Hematopoietic multipotent progenitor cell treated with erythropoietin and hydrocortisone succinate and interleukin-3 and kit ligand, for 4 days (in vitro differentiated cells): ENCODE results near the gene DLX6.
A peak's percentile ranks its signal among the peaks of the same experiment; 100 is the strongest.

Experiments used
- DNase-seq: peaks from one replicate; pipeline ENCODE4 v3.0.0-alpha.2; 2015

DLX6 gene

DNA sequence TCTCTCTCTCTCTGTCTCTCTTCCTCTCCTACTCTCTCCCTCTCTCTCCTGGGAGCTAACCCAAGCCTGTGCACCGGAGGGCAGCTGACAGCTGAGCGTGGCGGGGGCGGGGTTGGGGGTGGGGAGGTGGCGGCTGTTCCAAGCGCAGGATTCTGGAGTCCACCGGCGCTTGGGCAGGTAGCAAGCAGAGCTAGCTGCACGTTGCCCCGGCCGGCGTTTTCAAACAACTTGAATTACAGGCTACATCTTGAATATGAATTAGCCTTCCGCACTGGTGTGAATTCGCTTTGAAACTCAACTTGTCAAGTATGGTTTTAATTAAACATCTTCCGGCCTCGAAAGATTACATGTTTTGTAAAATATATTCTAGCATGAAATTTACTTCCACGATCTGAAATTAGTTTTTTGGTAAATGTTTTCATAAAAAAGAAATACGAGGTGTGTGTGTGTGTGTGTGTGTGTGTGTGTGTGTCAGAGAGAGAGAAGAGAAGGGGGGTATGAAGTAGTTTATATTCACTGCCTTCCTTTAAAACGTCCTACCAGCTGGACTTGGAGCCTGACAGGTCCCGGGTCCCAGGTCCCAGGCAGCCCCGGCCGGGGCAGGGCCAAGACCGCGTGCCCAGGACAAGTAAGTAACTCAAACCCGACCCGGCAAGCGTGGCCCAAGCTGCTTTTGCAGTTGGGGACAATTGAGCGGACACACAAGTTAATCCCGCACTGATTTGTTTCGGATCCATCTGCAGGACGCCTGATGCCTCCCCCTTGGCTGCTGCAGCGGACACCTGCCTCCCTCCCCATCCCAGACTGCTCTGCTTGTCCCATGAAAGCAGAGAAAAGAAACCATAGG, 9.0 kb upstream of the DLX6 start:
- no peak for DNase-seq

DNA sequence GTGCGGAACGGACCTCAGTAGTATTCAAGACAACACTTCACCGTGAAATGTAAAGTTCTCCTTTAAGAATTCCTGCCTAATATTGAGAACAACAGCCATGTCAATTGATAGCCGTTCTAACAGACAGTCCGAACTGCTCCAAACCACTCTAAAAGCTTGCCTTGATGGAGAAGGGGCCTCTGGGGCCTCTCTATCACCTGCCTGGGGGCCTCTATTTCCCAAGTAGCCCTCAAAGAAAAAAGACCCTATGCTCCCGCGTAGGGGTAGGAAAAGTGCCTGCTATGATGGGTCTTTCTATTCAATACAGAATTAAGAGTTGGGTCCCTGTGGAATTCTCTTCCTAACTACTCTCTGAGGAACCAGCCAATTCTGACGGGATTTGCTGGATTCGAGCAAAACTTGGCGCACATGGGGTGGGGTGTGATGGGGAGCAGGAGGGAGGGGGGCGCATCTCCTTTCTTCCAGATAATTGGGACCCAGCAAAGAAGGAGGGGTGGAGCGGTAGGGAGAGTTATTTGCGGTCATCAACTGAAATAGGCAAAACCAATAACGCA, 8.3 kb upstream of the DLX6 start:
- DNase-seq, result no peak

DNA sequence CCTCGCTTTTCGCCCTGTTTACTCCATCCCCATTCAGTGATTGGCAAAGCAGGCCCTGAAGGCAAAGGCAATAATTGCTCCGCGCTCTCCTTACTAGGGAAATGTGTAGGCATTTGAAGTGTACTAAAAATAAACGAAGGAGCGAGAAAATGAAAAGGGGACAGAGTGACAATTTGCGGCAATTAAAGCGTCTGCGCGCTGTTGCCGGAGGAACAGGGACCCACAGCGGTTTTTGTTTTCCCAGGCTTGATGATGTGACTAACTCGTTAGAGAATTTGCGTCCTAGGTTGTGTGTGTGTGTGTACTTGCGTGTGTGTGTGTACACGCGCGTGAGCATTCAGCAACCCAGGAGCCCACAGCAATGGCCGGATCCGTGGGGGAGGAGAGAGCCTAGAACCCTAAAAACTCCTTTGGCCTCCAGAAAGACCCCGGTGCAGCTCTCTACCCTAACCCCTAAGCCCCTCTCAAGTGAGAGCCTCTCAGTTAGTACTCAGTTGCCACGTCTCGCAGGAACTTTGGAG, 7.8 kb upstream of the DLX6 start:
- no peak for DNase-seq

DNA sequence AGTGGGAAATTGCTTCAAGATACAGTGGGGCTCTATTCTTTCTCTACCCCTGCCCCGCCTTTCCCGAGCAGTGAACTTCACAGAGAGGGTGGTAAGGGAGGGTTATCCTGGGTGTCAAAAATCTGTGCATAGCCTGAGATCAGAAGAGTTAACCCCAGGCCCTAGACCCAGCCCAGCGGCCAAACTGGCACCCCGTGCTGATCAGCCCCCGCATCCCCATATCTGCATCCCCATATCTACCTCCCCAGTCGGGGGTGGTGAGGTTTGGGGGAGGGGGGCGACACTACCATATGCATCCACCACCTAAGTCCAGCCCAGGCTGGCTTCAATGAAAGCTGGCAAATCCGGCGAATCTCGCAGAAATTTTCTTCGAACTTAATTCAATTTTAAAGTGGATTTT, 7.0 kb upstream of the DLX6 start:
- no peak for DNase-seq

DNA sequence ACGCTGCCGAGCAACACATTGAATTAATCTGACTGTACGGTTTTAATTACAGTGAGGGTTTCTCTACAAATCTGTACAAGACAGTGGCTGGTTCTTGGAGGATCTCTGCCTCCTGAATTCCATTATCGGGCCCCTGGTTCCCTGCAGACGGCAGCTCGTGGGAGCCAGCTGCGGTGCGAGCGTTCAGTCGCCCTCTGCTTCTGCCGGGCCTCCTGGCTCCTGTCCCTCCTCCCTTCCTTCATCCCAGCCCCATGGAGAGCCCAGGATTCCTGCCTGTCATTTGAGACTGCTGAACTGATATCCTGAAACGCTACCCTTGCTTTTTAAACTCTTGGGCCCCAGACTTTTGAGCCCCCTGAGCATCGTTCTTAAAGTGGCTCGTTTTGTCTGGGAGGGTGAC, 6.6 kb upstream of the DLX6 start:
- DNase-seq, result no peak

DNA sequence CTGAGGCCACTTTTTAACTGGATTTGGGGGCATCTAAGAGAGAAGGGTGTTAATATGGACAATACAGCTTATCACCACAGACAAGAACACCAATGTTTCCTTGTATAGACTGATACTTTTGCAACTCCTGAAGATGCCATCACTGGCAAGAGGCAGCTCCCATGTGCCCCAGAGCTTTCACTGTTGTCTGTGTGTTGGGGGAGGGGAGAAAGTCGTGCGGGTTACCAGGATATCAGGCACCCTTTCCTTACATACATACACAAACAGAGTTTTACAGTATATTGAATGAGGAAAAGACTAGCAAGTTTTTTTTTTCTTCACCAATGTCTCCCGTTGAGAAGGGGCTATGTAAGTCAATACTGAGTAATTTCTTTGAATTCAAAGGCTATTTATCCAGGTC, 4.1 kb upstream of the DLX6 start:
- DNase-seq, result no peak

DNA sequence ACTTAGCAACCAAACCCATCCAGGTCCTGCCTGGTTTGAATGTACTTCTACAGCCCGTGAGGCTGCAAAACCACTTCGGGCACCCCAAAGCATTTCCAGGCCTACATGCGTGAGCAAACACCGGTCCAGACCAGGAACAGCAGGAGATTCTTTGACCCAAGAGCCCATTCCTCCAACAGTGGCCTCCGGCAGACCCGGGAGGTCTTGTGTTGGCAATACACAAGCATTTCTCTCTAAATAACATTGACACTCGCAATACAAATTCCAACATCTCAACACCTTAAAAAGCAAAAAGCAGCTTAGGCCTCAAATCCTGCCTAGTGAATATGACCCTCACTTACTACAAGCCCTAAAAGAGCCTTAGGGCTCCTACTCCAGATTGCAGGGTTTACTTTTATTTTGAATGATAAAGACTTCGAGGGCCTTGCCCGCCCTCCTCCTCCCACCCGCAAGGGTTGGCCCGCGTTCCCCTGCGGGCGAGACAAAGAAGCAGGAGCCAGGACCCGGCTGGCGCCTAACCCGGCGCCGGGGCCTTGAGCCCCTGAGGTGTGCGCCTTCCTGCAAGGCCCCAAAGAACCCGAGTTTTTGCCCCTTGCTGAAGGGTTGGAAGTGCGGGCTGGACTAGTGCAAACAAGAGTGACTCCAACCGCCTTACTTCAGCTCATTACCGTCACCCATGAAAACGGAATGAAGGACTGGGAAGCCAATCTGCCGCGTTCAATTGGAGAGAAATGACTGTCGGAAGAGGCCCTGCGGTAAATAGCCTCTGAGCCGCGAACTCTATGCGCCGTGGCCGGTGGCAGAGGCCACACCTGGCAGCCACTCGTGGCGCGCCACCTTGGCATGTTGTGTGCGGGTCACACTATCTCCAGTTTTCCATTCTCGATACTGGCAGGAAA, 3.4 kb upstream of the DLX6 start:
- DNase-seq, result no peak

DNA sequence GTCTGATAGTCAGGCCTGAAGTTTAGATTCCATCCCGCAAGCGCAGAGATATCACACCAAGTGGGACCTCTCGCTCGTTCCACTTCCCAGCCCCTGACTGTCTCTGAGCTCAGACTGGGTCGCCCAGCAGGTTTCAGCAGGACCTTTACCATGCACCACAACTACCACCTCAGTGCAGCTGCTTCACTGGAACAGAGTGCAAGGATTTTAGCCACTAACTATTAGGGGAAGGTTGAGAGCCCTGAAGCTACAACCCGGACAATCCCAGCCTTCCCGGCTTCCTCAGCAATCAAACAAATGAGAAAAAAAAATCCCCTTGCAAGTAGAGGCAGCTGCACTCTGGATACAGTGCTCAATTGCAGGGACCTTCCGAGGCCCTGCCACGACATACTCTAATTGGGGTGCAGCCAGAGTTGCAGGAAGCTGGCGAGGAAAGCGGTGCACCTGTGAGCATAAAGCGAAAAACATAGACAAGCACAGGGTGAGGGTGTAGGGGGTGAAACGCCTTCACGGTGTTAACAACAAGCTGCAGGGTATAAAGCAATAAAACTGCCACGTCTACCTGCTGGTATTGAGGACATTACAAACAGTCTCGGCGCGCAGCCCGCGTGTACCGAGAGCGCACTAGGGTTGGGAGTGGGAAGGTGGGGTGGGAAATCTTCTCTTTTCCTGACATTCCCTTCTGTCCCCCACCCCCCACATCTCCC, 2.6 kb upstream of the DLX6 start:
- no peak for DNase-seq

DNA sequence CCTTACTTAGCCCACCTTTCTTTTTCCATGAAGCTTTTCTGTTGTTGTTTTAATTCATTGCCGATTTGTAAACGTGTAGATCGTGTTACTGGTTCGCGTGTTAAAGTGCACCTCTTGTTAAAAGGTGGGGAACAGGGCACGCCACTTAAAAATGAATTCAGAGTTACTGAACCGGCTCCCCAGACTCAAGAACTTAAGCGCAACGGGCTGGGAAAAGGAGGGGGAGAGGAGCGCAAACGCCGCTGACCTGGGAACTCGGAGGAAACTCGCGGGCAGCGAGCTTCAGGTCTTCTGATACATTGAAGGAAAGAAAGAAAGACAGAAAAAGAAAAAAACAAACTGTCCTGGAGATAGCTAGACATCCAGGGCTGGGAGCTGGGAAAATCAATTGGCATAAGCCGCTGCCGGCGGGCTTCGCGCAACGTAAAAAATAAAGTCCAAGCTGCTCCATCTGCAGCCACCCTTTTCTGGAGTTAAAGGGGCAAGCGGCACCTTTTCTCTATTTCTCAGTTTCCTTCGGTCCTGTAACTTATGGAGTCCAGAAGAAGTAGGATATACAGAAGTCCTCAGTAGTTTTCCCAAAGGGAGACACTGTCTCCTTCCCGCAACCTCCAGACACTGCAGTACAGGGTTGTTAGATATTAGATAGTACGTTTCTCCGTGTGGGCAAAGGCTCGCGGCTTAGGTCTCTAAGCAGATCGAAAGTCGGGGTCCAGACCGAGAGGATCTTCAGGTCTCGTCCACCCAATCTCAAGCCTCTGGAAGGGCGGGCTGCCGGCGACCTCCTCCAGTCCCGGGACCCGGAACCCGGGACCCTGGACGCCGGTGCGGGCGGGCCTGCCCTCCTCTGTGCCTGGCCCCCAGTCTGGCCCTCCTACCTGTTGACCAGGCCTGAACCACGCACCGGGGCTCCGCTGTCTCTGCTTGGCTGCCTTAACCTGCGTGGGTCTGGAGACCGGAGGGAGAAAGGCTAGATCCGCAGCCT, 1.8 kb upstream of the DLX6 start:
- DNase-seq, result no peak

DNA sequence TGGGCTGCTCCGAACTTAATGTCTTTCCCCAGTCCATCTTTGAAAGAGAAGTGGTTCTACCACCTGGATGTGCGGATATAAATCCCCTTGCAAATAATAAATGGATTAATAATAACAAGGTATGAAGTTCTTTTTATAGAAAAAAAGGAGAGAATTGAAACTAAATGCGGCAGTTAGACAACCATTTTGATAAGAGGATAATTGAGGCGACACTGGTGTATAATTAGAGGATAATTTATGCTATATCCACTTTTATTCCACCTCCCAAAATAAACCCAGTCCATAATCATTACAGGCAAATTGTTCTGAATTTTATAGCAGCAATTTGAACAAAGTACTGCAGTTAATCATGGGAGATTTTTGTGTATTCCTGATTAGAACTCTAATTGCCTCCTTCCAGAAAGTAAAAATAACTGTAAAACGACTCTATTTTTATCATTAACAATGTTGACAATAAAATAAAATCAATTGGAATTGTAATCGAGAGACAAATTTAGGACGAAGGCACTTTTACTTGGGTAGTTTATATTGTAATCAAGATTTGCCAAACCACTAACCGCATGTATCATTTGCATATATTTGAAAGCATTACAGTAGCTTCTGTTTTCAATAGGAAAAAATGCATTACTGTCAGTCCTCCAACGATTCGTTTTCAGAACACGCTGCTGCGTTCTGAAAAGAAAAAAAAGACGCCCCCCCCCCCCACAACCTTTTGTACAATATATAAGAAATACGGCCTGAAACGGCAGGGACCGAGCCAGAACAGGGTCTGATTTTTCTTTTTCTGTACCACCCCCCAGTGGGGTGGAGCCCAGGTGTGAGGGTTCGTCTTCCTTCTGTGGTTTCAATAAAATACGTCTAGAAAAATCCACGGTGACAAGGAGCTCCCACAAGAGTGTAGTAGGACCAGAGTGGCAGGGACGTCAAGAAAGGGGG, 838 bp upstream of the DLX6 start:
- DNase-seq, result no peak

DNA sequence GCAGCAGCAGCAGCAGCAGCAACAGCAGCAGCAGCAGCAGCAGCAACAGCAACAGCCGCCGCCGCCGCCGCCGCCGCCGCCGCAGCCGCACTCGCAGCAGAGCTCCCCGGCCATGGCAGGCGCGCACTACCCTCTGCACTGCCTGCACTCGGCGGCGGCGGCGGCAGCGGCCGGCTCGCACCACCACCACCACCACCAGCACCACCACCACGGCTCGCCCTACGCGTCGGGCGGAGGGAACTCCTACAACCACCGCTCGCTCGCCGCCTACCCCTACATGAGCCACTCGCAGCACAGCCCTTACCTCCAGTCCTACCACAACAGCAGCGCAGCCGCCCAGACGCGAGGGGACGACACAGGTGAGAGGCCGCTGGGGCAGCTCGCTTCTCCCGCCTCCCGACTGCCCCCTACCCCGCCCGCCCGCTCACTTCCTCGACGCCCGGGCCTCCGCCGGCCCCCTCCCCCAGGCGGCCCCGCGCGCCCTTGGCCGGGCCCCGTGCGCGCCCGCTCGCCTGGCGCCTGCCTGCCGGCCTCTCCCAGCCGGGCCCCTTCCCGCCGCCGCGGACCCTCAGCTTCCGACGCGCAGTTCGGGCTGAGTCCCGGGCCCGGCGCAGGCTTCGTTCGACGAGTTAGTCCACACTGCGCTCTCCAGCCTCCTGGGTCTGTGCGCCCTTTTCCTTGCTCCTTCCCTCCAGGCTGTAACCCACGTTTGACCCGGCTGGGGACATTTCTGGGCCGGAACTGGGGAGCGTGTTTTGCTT, 882 bp downstream of the DLX6 start:
- peak; percentile 68 for DNase-seq

DNA sequence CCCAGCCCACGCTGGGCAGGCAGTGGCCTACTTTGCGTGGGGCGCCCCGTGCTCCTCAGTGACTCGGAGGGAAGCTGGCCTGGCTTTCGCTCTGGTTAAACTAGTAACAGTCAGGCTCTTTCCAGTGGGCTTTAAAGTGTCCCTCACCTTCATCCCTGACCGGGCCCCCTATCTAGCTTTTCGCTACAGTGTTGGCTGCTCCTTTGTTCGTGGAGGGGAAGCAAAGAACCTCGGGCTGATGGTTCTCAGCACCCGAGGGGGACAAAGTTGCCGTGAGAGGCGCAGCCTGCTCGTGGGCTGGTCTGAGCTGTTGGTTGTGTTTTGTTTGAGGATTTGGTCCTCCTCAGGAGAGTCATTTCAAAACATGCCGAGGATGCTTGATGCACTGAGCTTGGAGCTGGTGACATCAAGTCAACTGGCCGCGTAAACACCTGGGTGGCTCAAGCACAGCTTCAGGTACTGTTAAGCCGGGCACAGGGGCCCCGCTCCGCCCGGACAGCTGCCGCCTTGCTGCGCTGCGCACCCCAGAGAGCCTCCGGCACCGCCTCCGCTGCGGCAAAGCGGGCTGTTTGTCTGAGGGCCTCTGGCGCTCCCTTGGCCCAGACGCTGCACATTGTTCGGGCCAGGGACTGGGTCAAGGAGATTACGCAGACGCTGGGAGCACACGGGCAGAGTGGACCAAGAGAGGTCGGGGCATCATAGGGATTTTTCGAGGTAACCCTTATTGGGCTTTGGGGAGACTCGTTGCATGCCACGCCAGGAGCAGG, 1.6 kb downstream of the DLX6 start:
- no peak for DNase-seq

DNA sequence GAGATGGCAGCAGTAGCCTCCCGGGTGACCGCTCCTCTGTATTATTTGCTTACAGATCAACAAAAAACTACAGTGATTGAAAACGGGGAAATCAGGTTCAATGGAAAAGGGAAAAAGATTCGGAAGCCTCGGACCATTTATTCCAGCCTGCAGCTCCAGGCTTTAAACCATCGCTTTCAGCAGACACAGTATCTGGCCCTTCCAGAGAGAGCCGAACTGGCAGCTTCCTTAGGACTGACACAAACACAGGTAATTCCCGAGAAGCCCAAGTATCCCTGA, 2.2 kb downstream of the DLX6 start:
- DNase-seq, result no peak

DNA sequence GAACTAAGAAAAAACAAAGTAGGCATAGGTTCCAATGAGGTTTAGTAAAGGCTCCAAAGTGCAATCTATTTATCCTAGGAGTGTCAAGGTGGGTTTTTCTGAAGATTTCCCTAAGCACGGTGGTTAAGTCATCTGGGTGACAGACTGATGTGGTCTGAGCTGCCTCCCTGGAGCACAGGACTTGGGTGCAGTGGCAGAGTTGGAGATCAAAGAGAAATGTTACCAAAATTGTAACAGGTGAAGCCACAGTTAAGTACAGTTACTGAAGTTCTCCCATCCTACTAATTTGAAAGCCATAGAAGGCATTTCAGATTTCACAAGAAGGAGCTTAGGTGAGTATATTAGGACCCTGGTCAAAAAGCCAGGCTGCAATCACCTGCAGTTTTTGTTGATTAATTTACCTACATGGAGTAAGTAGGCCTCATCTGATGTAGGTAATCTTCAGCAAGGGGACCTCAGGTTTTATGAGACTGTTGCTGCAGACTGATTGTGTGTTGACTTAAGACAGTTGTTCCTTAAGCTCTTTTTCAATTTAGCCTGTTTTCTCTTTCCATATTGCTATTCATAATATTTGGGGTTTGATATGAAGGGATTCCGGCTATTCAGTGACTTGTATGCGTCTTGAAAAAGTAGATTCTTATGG, 3.0 kb downstream of the DLX6 start:
- DNase-seq, result no peak

DNA sequence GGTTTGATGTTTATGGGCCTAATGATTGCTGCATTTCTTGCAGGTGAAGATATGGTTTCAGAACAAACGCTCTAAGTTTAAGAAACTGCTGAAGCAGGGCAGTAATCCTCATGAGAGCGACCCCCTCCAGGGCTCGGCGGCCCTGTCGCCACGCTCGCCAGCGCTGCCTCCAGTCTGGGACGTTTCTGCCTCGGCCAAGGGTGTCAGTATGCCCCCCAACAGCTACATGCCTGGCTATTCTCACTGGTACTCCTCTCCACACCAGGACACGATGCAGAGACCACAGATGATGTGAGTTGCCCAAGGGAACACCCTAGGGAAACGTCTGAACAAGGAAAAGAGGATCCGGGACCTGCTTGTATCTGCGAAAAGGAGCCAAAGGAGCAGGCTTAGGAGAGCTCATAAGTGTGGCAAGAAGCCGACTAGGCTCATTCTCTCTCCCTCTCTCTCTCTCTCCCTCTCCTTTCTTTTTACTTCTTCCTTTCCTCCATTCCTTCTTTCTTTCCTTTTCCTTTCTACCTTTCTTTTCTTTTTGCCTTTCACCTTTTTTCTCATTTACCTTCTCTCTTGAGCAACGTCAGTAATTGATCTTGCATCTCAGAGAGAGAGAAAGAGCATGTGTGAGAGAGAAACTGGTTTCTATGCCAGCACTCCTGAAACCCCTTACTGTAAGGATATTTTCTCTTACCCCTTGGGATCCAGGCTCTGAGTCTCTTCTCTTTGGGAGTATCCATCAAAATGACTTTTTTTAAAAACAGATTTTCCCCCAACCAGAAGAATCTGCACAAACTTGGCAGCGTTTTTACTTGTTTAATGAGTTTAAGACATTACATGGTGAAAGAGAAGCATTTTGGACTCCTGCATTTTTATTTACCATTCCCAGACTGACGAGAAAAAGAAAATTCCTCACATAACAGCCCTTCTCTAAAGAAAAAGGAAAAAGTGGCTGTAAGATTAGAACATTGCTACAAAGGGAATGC, 4.7 kb downstream of the DLX6 start:
- DNase-seq, result no peak

DNA sequence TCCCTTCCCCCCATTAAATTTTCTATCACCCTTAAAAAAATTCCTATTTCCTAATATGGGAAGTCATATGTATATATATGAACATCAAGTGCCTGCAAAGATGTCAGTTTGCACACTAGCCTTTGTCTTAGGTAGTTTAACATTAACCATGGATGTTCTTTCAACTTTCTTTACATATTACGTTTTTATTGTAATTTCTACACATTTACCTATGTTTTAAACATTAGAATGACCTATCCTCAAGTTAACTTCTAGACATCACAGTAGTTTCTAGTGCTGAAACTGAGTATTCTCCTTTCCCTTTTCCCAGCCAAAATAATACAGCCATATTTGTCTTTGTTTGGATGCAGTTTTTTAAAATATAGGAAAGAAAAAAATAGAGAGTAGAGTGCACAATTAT, 5.8 kb downstream of the DLX6 start:
- no peak for DNase-seq
